ENCODE results near the gene ADAMTS16. TPM values are rescaled to one million over a fixed set of nuclear protein-coding genes. Genes with fewer than 3 reads are reported as not detected.
A peak's percentile ranks its signal among the peaks of the same experiment; 100 is the strongest.

The ADAMTS16 gene
- total RNA-seq, 1 experiment from 2014 or later: 30.1 TPM

DNA sequence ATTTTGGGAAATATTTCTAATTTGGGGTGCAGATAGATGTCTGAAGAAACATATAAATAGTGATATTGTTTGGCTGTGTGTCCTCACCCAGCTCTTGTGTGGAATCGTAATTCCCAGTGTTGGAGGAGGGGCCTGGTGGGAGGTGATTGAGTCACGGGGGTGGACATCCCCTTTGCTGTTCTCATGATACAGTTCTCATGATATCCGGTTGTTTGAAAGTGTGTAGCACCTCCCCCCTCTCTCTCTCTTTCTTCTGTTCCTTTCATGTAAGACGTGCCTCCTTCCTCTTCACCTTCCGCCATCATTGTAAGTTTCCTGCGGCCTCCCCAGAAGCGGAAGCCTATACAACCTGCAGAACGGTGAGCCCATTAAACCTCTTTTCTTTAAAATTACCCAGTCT is 11.4 kb upstream of the ADAMTS16 start:
- Mint-ChIP-seq H3K4me1 (peaks cover 16% of the 10 kb centered on the region), H3K9me3 (peaks cover 3% of the 10 kb centered on the region), H3K27me3 (ENCODE audit: low read depth) (peaks cover under 1% of the 10 kb centered on the region; the same call in 1 of the 2 replicates), H3K27ac (no peak overlapping the region), H3K36me3 (peaks cover 14% of the 10 kb centered on the region), H3K4me3 (no peak overlapping the region)
- TF ChIP-seq GABPB1 (CRISPR knock-in tag; IDR thresholded peaks at IDR 0.05) (no peak), SP1 (CRISPR knock-in tag; conservative IDR thresholded peaks at IDR 0.05) (no peak)
- no peak for DNase-seq (ENCODE audit: low spot score)
- POLR2A ChIA-PET: no interaction called here
- CTCF ChIA-PET: no interaction called here
- ATAC-seq: no peak

- peaks cover 9% of the 10 kb centered on the region for H3K9me3 Mint-ChIP-seq
- no peak for DNase-seq (ENCODE audit: low spot score)
- ATAC-seq: no peak
- ChIA-PET CTCF (no interaction called here), POLR2A (no interaction called here)
- H3K36me3 Mint-ChIP-seq: peaks cover 29% of the 10 kb centered on the region
- TF ChIP-seq RORB (CRISPR knock-in tag; IDR thresholded peaks at IDR 0.05) (no peak), FOXJ3 (CRISPR knock-in tag; IDR thresholded peaks at IDR 0.05; ENCODE audit: borderline replicate concordance) (no peak), ZNF263 (CRISPR knock-in tag; IDR thresholded peaks at IDR 0.05; ENCODE audit: low read depth) (no peak), TP53 (CRISPR knock-in tag; IDR thresholded peaks at IDR 0.05) (no peak), JUN (CRISPR knock-in tag; IDR thresholded peaks at IDR 0.05) (no peak), ZNF317 (CRISPR knock-in tag; IDR thresholded peaks at IDR 0.05; ENCODE audit: borderline replicate concordance, low read depth) (no peak), NFE2L1 (CRISPR knock-in tag; IDR thresholded peaks at IDR 0.05) (no peak), E2F5 (CRISPR knock-in tag; IDR thresholded peaks at IDR 0.05) (no peak), PRDM15 (CRISPR knock-in tag; IDR thresholded peaks at IDR 0.05) (no peak), MXD4 (CRISPR knock-in tag; IDR thresholded peaks at IDR 0.05; ENCODE audit: borderline replicate concordance) (no peak)
- TF ChIP-seq, protein P1, sequence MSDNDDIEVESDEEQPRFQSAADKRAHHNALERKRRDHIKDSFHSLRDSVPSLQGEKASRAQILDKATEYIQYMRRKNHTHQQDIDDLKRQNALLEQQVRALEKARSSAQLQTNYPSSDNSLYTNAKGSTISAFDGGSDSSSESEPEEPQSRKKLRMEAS (CRISPR knock-in tag; IDR thresholded peaks at IDR 0.05): no peak
- TF ChIP-seq, protein P2, sequence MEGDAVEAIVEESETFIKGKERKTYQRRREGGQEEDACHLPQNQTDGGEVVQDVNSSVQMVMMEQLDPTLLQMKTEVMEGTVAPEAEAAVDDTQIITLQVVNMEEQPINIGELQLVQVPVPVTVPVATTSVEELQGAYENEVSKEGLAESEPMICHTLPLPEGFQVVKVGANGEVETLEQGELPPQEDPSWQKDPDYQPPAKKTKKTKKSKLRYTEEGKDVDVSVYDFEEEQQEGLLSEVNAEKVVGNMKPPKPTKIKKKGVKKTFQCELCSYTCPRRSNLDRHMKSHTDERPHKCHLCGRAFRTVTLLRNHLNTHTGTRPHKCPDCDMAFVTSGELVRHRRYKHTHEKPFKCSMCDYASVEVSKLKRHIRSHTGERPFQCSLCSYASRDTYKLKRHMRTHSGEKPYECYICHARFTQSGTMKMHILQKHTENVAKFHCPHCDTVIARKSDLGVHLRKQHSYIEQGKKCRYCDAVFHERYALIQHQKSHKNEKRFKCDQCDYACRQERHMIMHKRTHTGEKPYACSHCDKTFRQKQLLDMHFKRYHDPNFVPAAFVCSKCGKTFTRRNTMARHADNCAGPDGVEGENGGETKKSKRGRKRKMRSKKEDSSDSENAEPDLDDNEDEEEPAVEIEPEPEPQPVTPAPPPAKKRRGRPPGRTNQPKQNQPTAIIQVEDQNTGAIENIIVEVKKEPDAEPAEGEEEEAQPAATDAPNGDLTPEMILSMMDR (IDR thresholded peaks at IDR 0.05): no peak
- TF ChIP-seq, protein P3, sequence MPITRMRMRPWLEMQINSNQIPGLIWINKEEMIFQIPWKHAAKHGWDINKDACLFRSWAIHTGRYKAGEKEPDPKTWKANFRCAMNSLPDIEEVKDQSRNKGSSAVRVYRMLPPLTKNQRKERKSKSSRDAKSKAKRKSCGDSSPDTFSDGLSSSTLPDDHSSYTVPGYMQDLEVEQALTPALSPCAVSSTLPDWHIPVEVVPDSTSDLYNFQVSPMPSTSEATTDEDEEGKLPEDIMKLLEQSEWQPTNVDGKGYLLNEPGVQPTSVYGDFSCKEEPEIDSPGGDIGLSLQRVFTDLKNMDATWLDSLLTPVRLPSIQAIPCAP (CRISPR knock-in tag; IDR thresholded peaks at IDR 0.05): no peak
- no peak overlapping the region; the same call in 1 of the 2 replicates for H3K27ac Mint-ChIP-seq
- H3K4me3 Mint-ChIP-seq: no peak overlapping the region
- H3K27me3 Mint-ChIP-seq (ENCODE audit: low read depth): peaks cover 3% of the 10 kb centered on the region; the same call in 1 of the 2 replicates
- H3K4me1 Mint-ChIP-seq: peaks cover 29% of the 10 kb centered on the region
These were observed 7.9 kb upstream of the ADAMTS16 start for GRCh38 chr5:5132234-5132633.

DNA sequence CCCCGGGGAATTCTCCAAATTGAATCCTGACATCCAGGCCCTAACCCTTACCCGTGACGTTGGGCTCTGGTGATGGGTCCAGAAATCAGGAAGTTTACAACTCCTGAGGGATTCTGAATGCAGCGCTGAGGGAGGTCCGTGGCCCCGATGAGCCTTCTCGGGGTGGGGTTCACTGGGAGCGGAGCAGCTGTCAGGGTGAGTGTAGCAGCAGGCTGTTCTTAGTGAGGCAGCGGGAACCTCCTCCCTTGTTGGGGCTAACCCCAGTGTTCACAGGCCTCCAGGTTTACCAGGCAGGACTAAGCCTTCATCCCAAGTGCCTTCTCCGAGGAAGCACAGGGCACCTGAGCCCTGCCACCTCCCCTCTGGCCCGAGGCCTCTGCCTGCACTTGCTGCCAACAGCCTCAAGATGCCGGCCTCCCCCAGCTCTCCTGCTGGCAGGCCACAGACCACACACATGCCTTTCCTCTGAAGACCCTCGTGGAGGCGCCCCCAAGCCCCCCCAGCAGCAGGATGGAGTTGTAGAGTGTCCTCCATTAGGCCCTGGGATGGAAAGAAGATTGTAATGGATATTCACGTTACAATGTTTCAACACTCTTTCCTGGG is 7.3 kb upstream of the ADAMTS16 start:
- Mint-ChIP-seq H3K4me3 (no peak overlapping the region), H3K27me3 (ENCODE audit: low read depth) (peaks cover 3% of the 10 kb centered on the region; the same call in 1 of the 2 replicates), H3K36me3 (peaks cover 29% of the 10 kb centered on the region), H3K27ac (no peak overlapping the region), H3K4me1 (peaks cover 30% of the 10 kb centered on the region), H3K9me3 (peaks cover 9% of the 10 kb centered on the region)
- DNase-seq (ENCODE audit: low spot score) (no peak), ATAC-seq (peak; percentile 42)
- ChIA-PET CTCF (no interaction called here), POLR2A (no interaction called here)
- TF ChIP-seq NR3C1 (CRISPR knock-in tag; conservative IDR thresholded peaks at IDR 0.05; ENCODE audit: low read depth): no peak
- no peak for TF ChIP-seq ZNF263 (CRISPR knock-in tag; IDR thresholded peaks at IDR 0.05; ENCODE audit: low read depth)
- TF ChIP-seq E2F5 (CRISPR knock-in tag; IDR thresholded peaks at IDR 0.05): no peak
- no peak for TF ChIP-seq ZBTB21 (CRISPR knock-in tag; IDR thresholded peaks at IDR 0.05; ENCODE audit: borderline replicate concordance)
- TF ChIP-seq SMAD3 (CRISPR knock-in tag; IDR thresholded peaks at IDR 0.05; ENCODE audit: borderline replicate concordance): no peak
- no peak for TF ChIP-seq PRDM15 (CRISPR knock-in tag; IDR thresholded peaks at IDR 0.05)
- no peak for TF ChIP-seq ETV6 (CRISPR knock-in tag; IDR thresholded peaks at IDR 0.05)

Data from WTC11 (cell line).